ENCODE results near the gene ANKRD36C.
"Not testable (repeated sequence)": the region's sequence is repeated elsewhere in the genome, so short reads cannot be mapped to it uniquely, and the experiment has no call there.

Gene ANKRD36C

DNA sequence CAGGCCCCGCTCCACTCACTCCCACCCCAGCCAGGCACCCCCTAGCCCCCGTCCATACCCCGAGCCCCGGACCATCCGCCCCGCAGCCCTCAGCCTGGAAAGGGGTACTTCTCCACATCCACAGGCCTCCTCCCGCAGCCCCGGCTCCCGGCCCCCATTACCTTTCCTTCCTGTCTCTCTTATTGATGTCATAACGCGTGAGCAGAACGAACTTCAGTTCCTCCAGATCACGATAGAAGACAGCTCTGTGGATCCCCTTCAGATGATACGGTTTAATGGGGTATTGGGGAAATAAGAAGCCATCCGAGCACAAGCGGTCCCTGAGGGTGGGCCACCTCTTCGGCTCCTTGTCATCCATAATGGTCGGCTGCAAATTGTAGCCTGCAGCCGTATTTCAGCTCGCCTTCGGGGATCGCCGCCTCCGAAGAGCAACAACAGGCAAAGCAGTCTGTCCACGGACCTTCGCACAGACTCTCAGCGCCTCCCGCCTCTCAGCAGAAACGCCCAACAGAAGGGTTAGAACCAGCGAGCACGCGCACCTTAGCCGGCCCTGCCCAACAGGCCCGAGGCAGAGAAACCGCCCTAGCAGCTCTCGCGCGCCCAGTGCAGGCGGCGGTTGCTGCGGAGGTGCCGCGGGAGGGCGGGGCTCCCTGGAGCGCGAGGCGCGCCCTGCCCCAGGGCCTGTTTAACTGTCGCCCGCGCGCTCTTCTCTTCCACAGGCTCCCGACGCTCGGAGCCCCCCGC lies at the start of gene ANKRD36C:
Gene ANKRD36C (minus strand): TSS at position 474 of the 744 bp plus-strand sequence. CDS start 116 bp downstream, at position 358.
- not testable (repeated sequence) for DNase-seq

DNA sequence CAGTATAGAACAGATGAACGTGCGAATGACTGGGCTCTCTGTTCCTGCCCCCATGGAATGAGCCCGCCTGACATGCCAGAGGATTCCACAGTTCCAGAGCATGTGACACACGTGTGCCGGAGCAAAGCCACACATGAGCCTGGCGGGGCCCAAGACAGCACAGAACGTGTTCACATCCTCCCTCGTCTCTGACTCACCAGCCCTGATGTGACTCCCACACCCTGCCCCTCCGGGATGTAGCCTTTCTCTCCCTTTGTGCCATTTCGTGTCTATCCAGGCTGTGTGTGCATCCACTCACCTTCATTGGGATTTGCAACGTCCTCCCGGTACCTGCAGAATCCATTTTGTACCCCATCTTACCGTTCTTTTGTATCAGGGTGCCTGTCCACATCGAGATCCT lies 43.9 kb upstream of the ANKRD36C start:
- not testable (repeated sequence) for DNase-seq

DNA sequence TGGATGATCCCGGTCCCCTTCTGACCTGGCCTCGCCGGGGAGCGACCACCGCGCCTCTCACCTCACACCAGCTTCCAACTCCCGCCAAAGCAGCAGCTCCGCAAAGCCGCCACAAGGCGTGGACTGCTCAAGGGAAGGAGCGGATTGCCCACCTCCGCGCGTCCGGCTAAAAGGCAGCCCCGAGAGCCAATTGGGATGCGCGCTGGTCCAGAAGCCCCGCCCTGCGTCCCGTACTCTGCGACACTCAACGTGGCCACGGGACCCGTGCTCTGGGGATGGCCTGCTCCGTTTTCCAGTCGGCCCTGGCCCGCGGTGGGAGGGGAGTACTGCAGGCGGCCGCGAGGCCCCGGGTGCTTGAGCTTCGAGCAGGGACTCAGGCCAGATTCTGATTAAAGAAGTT lies 43.2 kb upstream of the ANKRD36C start, which contains the start of gene GPAT2:
Gene GPAT2 (minus strand): TSS at position 125 of the 400 bp plus-strand sequence. CDS start 2,557 bp downstream, outside the sequence.
- not testable (repeated sequence) for DNase-seq

DNA sequence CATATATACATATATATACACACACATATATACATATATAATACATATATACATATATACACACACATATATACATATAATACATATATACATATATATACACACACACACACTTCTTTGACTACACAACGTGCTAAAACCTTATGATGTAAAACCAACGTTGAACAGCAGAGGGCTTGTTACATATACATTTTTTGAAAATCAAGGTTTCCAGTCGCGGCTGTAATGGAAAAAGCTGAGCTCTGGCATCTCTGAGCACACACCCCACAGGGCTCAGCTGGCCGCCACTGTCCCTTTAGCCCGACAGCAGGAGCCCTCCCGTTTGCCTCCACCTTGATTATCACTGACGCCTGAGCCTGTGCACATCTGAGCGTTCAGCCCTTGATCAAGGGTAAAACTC lies 42.4 kb upstream of the ANKRD36C start:
- DNase-seq = not testable (repeated sequence)

DNA sequence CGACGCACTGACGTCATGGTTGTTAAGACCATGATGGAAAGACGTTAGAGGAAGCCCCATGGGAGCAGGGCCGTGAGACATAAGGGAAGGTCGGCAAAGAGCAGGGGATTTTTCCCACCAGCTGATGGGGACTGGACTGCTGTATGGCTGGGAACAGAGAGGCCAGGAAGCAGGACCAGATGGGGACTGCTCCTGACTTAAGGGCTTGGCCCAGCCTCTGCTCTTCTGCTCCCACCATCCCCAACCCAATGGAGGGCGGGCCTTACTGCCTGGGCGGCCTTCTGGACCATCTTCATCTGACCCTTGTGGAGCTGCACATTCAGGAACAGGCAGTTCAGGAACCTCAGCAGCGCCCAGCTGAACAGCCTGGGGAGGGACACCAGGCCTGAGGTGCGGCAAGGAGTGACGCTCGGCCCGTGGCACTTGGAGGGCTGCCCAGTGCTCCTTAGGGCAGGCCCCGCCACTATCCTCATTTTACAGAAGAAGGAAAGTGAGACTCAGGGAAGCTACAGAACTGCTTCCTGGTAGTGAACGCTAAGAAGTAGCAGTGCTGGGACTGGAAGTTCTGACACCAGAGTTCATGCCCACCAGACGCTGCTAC lies 36.2 kb upstream of the ANKRD36C start:
- DNase-seq = not testable (repeated sequence)

DNA sequence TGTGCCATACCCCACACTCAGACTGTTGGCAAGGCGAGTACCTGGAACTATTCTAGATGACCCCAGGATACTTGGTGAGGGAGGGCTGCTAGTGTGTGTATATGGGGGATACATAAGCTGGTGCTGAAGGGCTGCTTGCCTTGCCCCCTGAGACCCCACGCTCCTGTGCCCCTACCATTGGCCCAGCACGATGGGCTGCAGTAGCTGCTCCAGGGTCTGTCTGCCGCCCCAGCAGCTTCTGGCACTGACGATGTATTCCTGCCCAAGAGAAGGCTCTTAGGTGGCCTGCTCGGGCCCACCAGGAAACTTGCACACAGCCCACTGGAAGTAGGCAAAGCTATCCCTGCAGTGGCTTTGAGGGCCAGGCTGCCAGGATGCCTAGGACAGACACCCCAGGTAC lies 34.1 kb upstream of the ANKRD36C start:
- not testable (repeated sequence) for DNase-seq

DNA sequence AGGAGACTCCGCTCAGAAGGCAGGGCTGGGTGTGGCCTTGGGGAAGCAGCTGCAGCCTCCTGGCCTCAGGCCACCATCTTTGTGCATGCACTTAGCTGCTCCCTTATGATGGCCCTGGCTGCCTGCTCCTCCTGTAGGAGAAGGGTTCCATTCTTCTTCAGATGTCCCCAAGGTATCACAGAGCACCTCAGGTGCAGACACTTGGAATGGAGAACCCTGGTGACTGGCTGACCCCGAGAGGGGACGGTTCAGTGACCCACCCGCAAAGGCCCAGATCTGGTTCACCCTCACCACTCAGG lies 33.5 kb upstream of the ANKRD36C start:
- no peak for DNase-seq

DNA sequence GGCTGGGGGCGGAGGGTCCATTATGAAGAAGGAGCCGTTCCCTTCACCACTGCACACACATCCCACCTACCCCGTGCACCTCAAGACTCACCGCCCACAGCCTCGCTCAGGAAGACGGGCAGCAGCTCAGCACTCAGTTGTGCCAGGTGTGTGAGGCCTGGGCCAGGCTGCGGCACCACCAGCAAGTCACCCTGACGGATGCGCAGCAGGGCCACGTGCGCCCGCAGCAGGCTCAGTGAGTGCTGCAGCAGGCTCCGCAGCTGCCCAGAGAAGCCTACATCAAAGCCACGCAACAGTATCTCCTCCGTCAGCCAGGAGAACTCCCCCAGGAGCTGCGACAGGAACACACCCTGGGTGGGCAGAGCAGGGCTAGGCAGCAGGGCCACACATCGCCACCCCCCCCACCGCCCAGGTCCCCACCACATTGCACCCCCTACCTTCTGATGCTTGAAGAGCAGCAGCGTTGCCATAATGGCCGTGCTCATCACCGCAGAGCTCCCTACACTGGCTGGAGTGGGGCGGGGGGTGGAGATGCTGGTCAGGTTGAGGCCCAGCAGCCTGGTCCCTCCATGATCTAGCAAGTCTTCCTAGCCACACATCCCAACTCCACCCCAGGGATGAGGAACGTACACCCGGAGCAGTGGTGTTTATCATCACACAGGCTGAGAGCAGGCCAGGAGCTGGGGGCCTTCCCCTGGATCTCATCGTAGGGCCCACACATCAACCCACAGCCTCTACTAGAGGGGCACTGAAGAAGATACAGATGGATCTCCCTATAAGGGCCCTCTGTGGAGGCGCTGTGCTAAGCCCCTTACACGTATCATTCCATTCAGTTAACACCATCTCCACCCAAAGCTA lies 32.9 kb upstream of the ANKRD36C start:
- DNase-seq = no peak

DNA sequence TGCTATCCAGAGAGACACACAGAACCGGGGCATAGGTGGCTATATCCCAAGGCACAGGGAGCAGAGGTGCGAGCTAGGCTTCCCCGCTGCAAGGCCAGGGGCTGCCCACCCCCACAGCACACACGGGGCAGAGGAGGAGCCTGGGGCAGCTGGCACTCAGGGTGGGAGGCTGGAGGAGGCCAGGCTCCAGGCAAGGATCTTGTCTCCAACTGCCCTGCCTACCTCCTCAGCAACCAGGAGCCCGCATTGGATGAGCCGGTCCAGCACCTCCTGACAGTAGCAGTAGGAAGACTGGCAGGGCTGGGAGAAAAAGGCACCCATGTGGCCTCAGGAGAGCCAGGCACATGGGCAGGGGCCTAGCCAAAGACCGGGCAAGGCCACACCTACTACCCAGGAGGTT lies 32.1 kb upstream of the ANKRD36C start:
- DNase-seq = not testable (repeated sequence)

DNA sequence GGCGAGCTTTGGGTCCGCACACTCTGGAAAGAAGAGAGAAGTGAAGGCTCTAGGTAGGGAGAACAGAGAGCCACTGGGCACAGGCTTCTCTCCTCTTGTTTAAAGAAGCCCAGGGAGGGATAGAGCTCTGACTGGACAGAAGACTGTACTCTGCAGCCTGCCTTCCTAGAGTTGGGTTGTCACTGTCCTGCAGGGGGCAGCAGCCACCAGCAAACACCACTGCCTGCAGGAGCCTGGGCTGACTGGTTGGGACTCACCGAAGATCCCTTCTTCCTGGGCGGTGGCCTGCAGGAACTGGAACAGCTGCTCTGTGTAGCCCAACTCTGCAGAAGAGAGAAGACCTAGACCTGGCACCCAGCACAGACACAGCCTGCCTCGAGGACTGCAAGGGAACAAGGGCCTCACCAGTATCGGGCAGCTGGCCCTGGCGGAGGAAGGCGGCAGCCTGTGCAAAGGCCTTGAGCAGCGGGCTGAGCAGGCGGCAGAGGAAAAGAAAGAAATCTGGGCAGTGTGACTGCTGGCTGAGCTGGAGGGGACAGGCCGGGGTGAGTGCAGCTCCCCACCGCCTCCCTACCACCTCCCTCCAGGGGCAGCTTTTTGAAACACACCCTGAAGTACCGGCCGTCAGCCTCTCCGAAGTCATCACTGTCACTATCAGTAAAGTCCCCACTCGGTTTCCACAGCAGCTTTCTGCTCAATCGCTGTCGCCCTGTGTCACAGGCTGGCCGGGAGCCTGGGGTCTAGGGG lies 31.2 kb upstream of the ANKRD36C start:
- DNase-seq = not testable (repeated sequence)

DNA sequence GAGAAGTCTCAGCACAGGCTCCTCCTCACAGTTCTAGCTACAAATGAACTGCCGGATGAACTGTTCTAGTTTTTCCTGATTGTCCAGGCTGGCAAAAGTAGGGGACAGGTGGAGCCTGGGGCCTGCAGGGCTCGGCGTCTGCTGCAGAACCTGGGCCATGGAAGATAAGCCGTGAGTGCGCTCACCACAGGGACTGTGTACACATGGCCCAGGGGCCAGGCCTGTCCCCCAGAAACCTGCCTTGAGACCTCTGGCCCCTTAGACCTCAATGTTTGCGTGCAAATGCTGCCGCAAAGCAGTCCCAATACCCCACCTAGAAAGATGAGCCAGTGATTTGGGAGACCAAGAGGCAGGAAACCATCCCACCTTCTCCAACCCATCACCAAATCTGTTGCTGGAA lies 30.5 kb upstream of the ANKRD36C start:
- DNase-seq = not testable (repeated sequence)

DNA sequence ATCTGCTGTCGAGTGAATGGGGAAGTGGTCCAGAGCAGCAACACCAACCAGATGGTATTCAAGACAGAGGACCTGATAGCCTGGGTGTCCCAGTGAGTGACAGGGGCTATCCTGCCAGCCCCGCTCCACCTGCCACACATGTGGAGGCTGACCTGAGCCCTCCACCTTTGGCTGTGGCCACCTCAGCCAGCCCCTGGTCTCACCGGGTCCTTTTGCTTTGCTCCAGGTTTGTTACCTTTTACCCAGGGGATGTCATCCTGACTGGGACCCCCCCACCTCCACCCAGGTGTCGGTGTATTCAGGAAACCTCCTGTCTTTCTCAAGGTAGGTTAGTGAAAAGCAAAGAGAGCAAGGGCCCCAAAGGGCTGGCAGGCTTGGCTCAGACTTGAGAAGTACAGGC lies 29.5 kb upstream of the ANKRD36C start:
- DNase-seq = not testable (repeated sequence)

DNA sequence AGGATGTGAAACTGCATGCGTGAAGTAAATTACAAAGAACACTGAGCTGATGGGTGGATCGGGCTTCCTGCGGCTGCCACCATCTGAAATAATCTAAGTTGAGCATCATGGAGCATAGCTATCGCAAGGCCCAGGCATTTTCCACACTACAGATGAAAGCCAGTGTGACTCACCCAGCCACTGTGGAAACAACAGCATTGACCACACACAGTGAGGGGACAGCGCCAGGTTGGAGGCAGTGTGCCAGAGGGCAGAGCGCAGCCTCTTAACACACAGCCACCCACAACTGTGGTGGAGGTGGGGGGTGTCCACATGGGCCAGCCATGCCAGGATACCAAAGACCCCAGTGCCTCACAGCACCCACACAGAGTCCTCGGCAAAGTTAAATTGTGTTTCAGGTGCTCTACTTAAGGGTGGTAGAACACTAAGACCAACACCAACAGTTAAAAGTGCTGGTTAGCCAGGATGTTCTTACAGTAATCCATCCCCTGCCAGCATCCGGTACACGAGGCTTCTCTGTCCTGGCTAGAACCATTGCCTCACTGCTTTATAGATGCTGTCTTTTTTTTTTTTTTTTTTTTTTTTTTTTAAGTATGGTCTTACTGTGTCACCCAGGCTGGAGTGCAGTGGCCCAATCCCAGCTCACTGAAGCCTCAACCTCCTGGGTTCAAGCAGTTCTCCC lies 28.4 kb upstream of the ANKRD36C start:
- DNase-seq = not testable (repeated sequence)

DNA sequence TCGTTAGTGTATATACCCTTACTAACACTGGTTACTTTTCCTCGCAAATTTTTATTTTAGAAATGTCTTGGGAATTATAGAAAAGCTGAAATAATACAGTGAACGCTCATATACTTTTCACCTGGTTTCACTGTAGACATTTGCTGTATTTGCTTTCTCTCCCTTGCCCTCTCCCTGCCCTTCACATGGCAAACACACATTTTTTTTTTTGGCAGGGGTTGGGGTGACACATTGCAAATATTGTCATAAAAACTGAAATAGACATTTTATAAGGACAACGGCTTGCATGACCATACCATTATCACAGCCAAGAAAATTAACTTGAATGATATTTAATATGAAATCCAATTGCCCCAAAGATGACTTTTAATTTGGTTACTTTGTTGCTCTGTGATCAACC lies 24.7 kb upstream of the ANKRD36C start:
- DNase-seq = not testable (repeated sequence)

DNA sequence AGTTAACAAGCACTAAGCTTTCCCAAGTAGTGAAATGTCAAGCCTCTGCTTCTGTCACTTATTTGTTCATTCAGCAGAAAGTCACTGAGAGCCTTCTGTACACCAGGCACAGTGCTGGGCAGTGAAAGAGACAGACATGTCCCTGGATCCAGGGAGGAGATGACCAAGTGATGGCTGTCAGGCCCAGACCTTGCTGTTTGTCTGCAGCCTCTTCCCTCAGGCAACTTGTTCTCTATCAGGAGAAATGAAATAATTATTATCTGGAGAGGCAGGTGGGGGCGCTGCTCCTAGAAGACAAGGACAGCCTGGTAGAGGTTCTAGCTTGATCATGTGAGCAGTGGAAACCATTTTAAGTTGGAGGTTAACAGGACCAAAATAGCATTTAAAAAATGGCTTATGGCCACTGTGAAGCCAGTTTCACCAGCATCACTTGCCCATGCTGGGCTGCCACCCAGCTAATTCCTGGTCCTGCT lies 21.2 kb upstream of the ANKRD36C start:
- DNase-seq = not testable (repeated sequence)

DNA sequence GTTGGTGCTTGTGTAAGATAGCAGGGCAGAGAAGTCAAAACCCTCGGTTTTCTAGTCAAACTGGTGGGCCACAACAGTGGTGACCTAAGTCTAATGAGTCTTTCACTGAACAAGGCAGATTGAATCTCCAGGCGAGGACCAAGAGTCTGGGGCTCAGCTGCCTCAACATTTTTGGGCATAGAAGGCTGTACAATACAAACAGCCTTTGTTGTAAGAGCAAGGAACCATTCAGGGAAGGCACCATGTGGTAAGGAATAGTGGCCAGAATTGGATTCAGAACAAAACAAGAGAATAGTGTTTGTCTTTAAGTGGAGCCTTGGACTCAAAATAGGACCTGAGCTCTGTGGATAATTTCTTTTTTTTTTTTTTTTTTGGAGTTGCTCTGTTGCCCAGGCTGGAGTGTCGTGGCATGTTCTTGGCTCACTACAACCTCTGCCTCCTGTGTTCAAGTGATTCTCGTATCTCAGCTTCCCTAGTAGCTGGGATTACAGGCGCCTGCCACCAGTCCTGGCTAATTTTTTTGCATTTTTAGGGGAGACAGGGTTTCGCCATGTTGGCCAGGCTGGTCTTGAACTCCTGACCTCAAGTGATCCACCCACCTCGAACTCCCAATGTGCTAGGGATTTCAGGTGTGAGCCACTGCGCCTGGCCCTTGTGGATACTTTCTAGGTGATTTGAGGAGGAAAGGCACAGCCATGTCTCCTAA lies 20.6 kb upstream of the ANKRD36C start:
- DNase-seq = not testable (repeated sequence)

DNA sequence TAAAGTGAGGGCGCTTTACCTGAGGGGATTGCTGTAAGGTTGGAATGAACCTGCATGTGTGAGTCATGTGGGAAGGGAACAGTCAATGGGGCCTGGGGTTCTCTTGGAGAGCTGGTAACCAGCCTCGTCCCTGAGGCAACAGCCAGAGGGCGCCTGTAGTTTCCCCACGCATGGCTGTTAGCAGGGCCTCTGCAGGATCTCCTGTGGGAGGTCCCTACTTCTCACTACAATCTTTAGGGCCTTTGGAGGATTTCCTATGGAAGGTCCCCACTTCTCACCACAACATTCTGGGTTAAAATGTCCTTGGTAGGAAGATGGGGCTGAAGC lies 19.5 kb upstream of the ANKRD36C start:
- not testable (repeated sequence) for DNase-seq

DNA sequence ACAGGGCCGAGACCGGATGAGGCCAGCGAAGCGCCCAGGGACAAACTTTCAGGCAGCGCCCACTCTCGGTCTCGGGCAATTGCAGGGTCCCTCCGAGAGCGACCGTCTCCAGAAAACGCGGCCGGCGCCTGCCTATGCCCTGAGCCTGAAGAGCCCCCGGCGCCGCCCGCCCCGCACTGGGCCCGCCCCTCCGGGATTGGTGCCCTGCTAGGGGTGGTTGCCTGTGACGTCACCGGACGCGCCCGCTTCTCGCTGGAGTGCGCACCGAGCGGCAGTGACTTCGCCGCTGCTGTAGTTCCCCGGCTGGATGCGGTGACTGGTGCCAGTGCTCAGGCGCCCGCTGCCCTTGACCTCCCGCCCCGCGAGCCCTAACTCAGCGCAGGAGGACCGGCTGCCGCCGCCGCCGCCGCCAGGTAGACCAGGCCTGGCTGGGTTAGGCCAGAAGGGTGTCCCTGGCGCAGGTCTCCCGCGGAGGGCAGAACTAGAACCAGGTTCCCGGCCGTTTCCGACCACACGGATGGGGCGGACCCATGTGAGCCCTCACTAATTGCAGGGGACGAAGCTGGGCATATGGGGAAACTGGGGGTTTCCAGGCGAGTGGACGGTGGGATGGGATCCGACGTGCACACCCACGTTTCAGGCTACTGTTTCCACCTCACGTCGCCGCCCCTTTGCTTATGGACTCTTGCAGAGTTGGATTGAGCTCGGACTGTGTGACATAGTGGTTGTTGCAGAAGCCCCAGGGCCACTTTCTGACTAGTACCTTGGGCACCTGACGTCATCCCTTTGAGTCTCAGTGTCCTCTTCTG lies 18.9 kb upstream of the ANKRD36C start:
- DNase-seq = not testable (repeated sequence)

DNA sequence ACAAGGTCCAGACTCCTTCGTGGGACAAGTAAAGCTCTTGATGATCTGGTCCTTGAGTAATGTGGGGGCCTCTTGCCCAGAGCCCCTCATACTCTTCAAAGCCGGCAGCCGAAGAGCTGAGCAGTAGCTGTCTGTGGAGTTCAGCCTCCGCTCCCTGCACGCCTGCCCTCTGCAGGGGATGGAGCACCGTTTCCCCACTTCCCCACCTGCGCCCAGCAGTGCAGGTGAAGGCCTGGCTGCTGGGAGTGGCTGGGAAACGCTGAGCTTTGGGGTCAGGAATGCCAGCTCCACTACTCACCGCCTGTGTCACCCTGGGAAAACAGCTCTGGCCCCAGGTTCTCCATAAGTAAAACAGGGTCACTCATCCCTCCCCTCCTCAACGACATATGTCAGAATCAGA lies 18.2 kb upstream of the ANKRD36C start:
- not testable (repeated sequence) for DNase-seq

DNA sequence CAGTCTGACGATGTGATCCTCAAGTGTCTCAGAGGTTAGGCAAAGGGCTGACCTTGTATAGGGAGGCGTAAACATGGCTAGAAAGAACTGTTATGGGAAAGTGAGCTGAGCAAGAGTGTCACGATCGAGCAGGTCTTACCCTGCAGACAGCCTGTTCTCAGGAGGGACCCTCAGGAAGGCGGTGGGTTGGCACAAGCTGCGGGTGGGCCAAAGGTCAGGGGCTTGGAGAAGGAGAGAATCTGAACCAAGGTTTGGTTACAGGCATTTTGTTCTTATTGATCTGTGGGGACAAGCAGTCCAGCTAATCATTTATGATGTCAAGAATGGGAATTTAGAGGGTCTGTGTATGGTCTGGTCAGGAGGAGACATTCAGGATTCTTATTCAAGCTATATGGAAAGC lies 16.4 kb upstream of the ANKRD36C start:
- DNase-seq = not testable (repeated sequence)

DNA sequence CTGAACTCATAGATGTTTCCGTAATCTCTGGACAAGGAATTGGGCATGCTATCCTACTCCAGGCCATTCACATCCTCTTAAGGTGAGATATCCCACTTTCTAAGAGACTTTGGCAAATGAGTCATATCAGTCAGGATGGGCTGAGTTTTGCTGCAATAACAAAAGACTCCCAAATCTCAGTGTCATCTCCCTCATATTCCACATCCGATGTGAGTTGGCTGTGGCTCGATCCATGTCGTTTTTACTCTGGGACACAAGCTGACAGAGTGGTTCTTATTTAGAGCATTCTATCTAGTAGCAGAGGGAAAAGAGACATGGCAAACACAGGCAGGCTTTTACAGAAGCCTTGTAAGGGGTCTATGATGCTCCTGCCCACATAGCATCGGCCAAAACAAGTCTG lies 14.6 kb upstream of the ANKRD36C start:
- DNase-seq = not testable (repeated sequence)

Data from NCI-H345 (cell line).